Nephron progenitor cell (in vitro differentiated cells): ENCODE measurements around the gene EEFSEC.

Experiments
- DNase-seq: peaks from one replicate; pipeline ENCODE4 v3.0.0; 2021
- H3K27ac Mint-ChIP-seq: 2 replicates; pipeline ENCODE4 v1.8.0; 2021; ENCODE audit warnings: mild to moderate bottlenecking, moderate library complexity, mixed read lengths
- H3K27me3 Mint-ChIP-seq: 2 replicates; pipeline ENCODE4 v1.8.0; 2021; ENCODE audit warnings: mild to moderate bottlenecking, low read depth, mixed read lengths; ENCODE audit not compliant: poor library complexity
- H3K36me3 Mint-ChIP-seq: 2 replicates; pipeline ENCODE4 v1.8.0; 2021; ENCODE audit warnings: low read depth, mixed read lengths
- H3K4me1 Mint-ChIP-seq: 2 replicates; pipeline ENCODE4 v1.8.0; 2021; ENCODE audit warnings: mixed read lengths
- H3K4me3 Mint-ChIP-seq: 2 replicates; pipeline ENCODE4 v1.8.0; 2021; ENCODE audit warnings: mild to moderate bottlenecking, moderate library complexity, mixed read lengths
- H3K9me3 Mint-ChIP-seq: 2 replicates; pipeline ENCODE4 v1.8.0; 2021; ENCODE audit warnings: mild to moderate bottlenecking, moderate library complexity, mixed read lengths
- CTCF ChIP-seq: fragments of 200-600 bp; sonication (generic); IDR thresholded peaks from 2 replicates; pipeline ENCODE4 v1.5.0; 2021; ENCODE audit warnings: antibody characterized with exemption

The EEFSEC gene

GRCh38 chr3:128276146-128276435 lies 122.8 kb downstream of the EEFSEC start:
- Mint-ChIP-seq H3K36me3 (no peaks in the 10 kb centered on the region), H3K27me3 (peaks cover 5% of the 10 kb centered on the region), H3K9me3 (no peaks in the 10 kb centered on the region), H3K4me3 (no peak overlapping the region), H3K27ac (no peak overlapping the region), H3K4me1 (peaks cover 46% of the 10 kb centered on the region)
- TF ChIP-seq CTCF: no peak
- no peak for DNase-seq

GRCh38 chr3:128276577-128277183 lies 123.4 kb downstream of the EEFSEC start:
- DNase-seq: no peak
- TF ChIP-seq CTCF: no peak
- H3K36me3 Mint-ChIP-seq: no peaks in the 10 kb centered on the region
- no peaks in the 10 kb centered on the region for H3K9me3 Mint-ChIP-seq
- peaks cover 52% of the 10 kb centered on the region for H3K4me1 Mint-ChIP-seq
- peaks cover 5% of the 10 kb centered on the region for H3K27me3 Mint-ChIP-seq
- H3K4me3 Mint-ChIP-seq: no peak overlapping the region
- H3K27ac Mint-ChIP-seq: no peak overlapping the region

- Mint-ChIP-seq H3K4me3 (peak overlapping the region; percentile 33), H3K36me3 (no peaks in the 10 kb centered on the region), H3K27ac (no peak overlapping the region), H3K27me3 (peaks cover 5% of the 10 kb centered on the region), H3K9me3 (no peaks in the 10 kb centered on the region), H3K4me1 (peaks cover 59% of the 10 kb centered on the region)
- TF ChIP-seq CTCF: no peak
- DNase-seq: no peak
These were observed 124.2 kb downstream of the EEFSEC start for GRCh38 chr3:128277378-128278069.

- Mint-ChIP-seq H3K4me3 (peak overlapping the region; percentile 33), H3K27ac (no peak overlapping the region), H3K4me1 (peaks cover 59% of the 10 kb centered on the region), H3K27me3 (peaks cover 5% of the 10 kb centered on the region), H3K36me3 (no peaks in the 10 kb centered on the region), H3K9me3 (no peaks in the 10 kb centered on the region)
- no peak for DNase-seq
- no peak for TF ChIP-seq CTCF
These were observed 124.8 kb downstream of the EEFSEC start for GRCh38 chr3:128278130-128278529.

GRCh38 chr3:128278761-128279600 lies 125.7 kb downstream of the EEFSEC start:
- H3K4me3 Mint-ChIP-seq: peak overlapping the region; percentile 8
- H3K27ac Mint-ChIP-seq: peak overlapping the region; percentile 88
- DNase-seq: peak; percentile 75

More at GRCh38 chr3:128278761-128279600, 125.7 kb downstream of the EEFSEC start:
- H3K36me3 Mint-ChIP-seq: no peaks in the 10 kb centered on the region
- H3K4me1 Mint-ChIP-seq: peaks cover 59% of the 10 kb centered on the region
- no peak for TF ChIP-seq CTCF
- H3K27me3 Mint-ChIP-seq: peaks cover 5% of the 10 kb centered on the region
- no peaks in the 10 kb centered on the region for H3K9me3 Mint-ChIP-seq
